ENCODE measurements around the gene ATG2A.
A peak's percentile ranks its signal among the peaks of the same experiment; 100 is the strongest.

ATG2A gene

DNA sequence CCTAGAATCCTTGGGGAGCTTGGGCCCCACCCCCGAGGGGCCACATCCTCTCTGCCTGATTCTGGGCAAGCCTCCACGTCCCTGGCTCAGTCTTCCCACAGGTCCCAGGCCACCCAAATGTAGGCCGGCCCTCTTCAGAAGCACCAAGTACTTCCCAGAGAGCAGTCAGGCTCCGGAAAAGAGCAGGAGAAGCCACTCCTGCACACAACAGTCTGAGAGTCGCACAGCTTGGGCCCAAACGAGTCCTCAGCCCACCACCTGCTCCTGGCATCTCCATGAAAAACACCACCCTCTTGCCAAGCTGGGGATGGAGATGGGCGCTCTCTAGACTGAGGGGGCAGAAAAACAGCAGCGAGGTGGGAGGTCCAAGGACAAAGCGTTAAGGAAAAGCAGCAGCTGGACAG, 54.0 kb downstream of the ATG2A start:
- Histone ChIP-seq H3K4me1 (ENCODE audit: control insufficient read depth, insufficient read depth, low read length, unreplicated experiment) (peaks cover 49% of the 10 kb centered on the region), H2AFZ (ENCODE audit: low read length, unreplicated experiment) (no peak overlapping the region), H3K27ac (ENCODE audit: low read depth, low read length) (peak overlapping the region; percentile 95; the same call in 1 of the 2 replicates), H3K4me3 (ENCODE audit: low read depth, low read length) (no peak overlapping the region), H3K36me3 (ENCODE audit: insufficient read depth, low read length) (peaks cover 5% of the 10 kb centered on the region; the same call in 1 of the 2 replicates), H3K27me3 (ENCODE audit: insufficient read depth, low read length) (no peaks in the 10 kb centered on the region), H3K79me2 (ENCODE audit: control insufficient read depth, insufficient read depth, low read length, unreplicated experiment) (peaks cover 59% of the 10 kb centered on the region)

GRCh38 chr11:64861227-64861975, 55.6 kb downstream of the ATG2A start:
- Histone ChIP-seq H3K79me2 (ENCODE audit: control insufficient read depth, insufficient read depth, low read length, unreplicated experiment) (peaks cover 45% of the 10 kb centered on the region), H3K4me3 (ENCODE audit: low read depth, low read length) (no peak overlapping the region), H3K4me1 (ENCODE audit: control insufficient read depth, insufficient read depth, low read length, unreplicated experiment) (peaks cover 52% of the 10 kb centered on the region), H3K36me3 (ENCODE audit: insufficient read depth, low read length) (peaks cover 5% of the 10 kb centered on the region; the same call in 1 of the 2 replicates), H3K27me3 (ENCODE audit: insufficient read depth, low read length) (no peaks in the 10 kb centered on the region), H3K27ac (ENCODE audit: low read depth, low read length) (no peak overlapping the region), H2AFZ (ENCODE audit: low read length, unreplicated experiment) (no peak overlapping the region)

DNA sequence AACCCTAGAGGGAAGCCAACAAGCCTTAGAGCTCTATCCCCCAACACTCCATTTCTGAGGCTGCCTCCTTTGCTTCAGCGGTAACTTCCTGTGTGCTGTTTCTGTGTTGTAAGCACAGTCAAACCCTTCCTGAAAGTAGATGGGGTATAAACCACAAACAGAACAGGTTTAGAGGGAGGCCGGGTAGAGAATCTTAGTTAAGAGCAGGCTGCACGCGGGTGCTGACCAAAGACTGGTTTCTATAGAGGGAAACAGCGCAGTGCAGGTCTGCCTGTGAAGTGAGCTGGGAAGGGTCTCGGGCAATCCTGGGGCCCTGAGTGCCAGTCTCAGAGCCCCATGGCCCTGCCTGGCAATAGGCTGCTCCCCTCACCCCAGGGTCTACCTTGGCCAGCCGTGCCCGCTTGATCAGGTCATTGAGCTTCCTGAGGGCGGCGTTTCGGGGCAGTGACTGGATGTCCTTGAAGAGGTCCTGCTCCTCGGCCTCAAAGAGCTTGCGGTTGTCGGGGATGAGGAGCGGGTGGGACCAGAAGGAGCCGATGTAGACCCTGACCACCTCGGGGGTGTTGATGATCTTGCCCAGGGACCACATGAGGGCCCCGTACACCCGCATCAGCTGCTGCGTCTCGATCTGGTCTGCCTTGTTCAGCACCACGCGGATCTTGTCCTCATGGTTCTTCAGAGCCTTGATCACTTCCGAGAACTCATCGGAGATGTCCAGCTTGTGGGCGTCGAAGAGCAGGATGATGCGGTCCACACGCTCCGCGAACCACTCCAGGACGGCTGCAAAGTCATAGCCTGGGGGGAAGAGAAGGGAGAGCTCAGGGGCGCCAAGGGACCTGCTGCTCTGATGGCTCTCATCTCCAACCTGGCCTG, 57.2 kb downstream of the ATG2A start:
- Histone ChIP-seq H3K36me3 (ENCODE audit: insufficient read depth, low read length) (no peaks in the 10 kb centered on the region; the same call in 1 of the 2 replicates), H3K4me3 (ENCODE audit: low read depth, low read length) (no peak overlapping the region), H3K27me3 (ENCODE audit: insufficient read depth, low read length) (no peaks in the 10 kb centered on the region), H2AFZ (ENCODE audit: low read length, unreplicated experiment) (no peak overlapping the region), H3K4me1 (ENCODE audit: control insufficient read depth, insufficient read depth, low read length, unreplicated experiment) (peaks cover 52% of the 10 kb centered on the region), H3K79me2 (ENCODE audit: control insufficient read depth, insufficient read depth, low read length, unreplicated experiment) (peaks cover 35% of the 10 kb centered on the region), H3K27ac (ENCODE audit: low read depth, low read length) (no peak overlapping the region)

GRCh38 chr11:64858467-64859263, 58.3 kb downstream of the ATG2A start:
- peaks cover 8% of the 10 kb centered on the region; the same call in 1 of the 2 replicates for H3K36me3 ChIP-seq (ENCODE audit: insufficient read depth, low read length)
- no peak overlapping the region for H2AFZ ChIP-seq (ENCODE audit: low read length, unreplicated experiment)
- peak overlapping the region; percentile 17; the same call in 1 of the 2 replicates for H3K27ac ChIP-seq (ENCODE audit: low read depth, low read length)
- H3K4me1 ChIP-seq (ENCODE audit: control insufficient read depth, insufficient read depth, low read length, unreplicated experiment), result peaks cover 49% of the 10 kb centered on the region
- H3K27me3 ChIP-seq (ENCODE audit: insufficient read depth, low read length), result no peaks in the 10 kb centered on the region
- H3K4me3 ChIP-seq (ENCODE audit: low read depth, low read length), result no peak overlapping the region
- H3K79me2 ChIP-seq (ENCODE audit: control insufficient read depth, insufficient read depth, low read length, unreplicated experiment), result peaks cover 31% of the 10 kb centered on the region

- Histone ChIP-seq H3K27ac (ENCODE audit: low read depth, low read length) (peak overlapping the region; percentile 44; the same call in 1 of the 2 replicates), H3K4me1 (ENCODE audit: control insufficient read depth, insufficient read depth, low read length, unreplicated experiment) (peaks cover 37% of the 10 kb centered on the region), H3K79me2 (ENCODE audit: control insufficient read depth, insufficient read depth, low read length, unreplicated experiment) (peaks cover 19% of the 10 kb centered on the region), H3K4me3 (ENCODE audit: low read depth, low read length) (no peak overlapping the region), H2AFZ (ENCODE audit: low read length, unreplicated experiment) (no peak overlapping the region), H3K27me3 (ENCODE audit: insufficient read depth, low read length) (no peaks in the 10 kb centered on the region), H3K36me3 (ENCODE audit: insufficient read depth, low read length) (peaks cover 10% of the 10 kb centered on the region; the same call in 1 of the 2 replicates)
Measured at GRCh38 chr11:64857485-64857884, 59.5 kb downstream of the ATG2A start.

DNA sequence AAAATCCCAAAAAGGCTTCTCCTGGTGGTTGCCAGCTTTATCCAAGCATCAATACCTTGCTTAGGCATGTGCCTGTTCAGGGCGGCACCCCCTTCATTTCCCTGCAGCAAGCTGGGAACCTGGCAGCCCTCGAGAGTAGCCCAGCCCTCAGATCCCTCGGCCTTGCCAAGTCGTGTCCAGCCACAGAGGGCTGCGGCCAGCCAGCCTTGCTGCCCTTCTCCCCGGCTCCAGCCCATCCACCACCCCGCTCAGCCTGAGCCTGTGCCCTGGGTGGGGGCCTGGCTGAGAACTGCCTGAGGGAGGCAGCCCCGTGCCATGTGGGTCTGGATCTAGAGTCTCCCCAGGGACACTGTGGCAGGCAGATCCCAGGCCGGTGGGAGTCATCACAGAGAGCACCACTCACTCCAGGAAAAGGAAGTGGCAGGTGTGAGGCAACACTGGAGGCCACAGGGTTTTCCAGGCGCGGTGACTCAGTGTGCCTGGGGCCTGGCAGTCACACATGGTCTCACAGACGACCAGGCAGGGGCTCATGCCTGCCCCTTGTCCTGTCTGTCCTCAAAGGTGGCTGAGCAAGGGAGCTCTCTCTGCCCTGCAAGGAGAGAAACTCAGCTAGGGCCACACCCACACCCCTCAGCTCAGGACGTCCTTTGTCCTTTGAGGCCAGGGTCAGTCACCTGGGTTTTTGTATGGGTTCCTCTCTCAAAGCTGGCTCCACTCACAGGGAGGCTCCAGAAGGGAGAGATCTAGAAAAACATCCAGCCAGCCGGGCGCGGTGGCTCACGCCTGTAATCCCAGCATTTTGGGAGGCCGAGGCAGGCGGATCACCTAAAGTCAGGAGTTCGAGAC, 60.4 kb downstream of the ATG2A start:
- Histone ChIP-seq H3K79me2 (ENCODE audit: control insufficient read depth, insufficient read depth, low read length, unreplicated experiment) (peaks cover 11% of the 10 kb centered on the region), H3K4me3 (ENCODE audit: low read depth, low read length) (peak overlapping the region; percentile 1; the same call in 1 of the 2 replicates), H3K4me1 (ENCODE audit: control insufficient read depth, insufficient read depth, low read length, unreplicated experiment) (peaks cover 33% of the 10 kb centered on the region), H3K27me3 (ENCODE audit: insufficient read depth, low read length) (no peaks in the 10 kb centered on the region), H3K36me3 (ENCODE audit: insufficient read depth, low read length) (peaks cover 10% of the 10 kb centered on the region; the same call in 1 of the 2 replicates), H3K27ac (ENCODE audit: low read depth, low read length) (peak overlapping the region; percentile 90), H2AFZ (ENCODE audit: low read length, unreplicated experiment) (no peak overlapping the region)

GRCh38 chr11:64855596-64856304, 61.3 kb downstream of the ATG2A start:
- H3K27ac ChIP-seq (ENCODE audit: low read depth, low read length), result peak overlapping the region; percentile 90
- peak overlapping the region; percentile 48; the same call in 1 of the 2 replicates for H3K4me3 ChIP-seq (ENCODE audit: low read depth, low read length)
- peaks cover 5% of the 10 kb centered on the region for H3K79me2 ChIP-seq (ENCODE audit: control insufficient read depth, insufficient read depth, low read length, unreplicated experiment)
- no peaks in the 10 kb centered on the region for H3K27me3 ChIP-seq (ENCODE audit: insufficient read depth, low read length)
- no peak overlapping the region for H2AFZ ChIP-seq (ENCODE audit: low read length, unreplicated experiment)
- H3K36me3 ChIP-seq (ENCODE audit: insufficient read depth, low read length), result peaks cover 10% of the 10 kb centered on the region; the same call in 1 of the 2 replicates
- H3K4me1 ChIP-seq (ENCODE audit: control insufficient read depth, insufficient read depth, low read length, unreplicated experiment), result peaks cover 38% of the 10 kb centered on the region

GRCh38 chr11:64854534-64855502, 62.2 kb downstream of the ATG2A start:
- Histone ChIP-seq H3K27me3 (ENCODE audit: insufficient read depth, low read length) (no peaks in the 10 kb centered on the region), H2AFZ (ENCODE audit: low read length, unreplicated experiment) (no peak overlapping the region), H3K27ac (ENCODE audit: low read depth, low read length) (peak overlapping the region; percentile 90), H3K79me2 (ENCODE audit: control insufficient read depth, insufficient read depth, low read length, unreplicated experiment) (peaks cover 5% of the 10 kb centered on the region), H3K4me3 (ENCODE audit: low read depth, low read length) (peak overlapping the region; percentile 48; the same call in 1 of the 2 replicates), H3K36me3 (ENCODE audit: insufficient read depth, low read length) (peaks cover 10% of the 10 kb centered on the region; the same call in 1 of the 2 replicates), H3K4me1 (ENCODE audit: control insufficient read depth, insufficient read depth, low read length, unreplicated experiment) (peaks cover 38% of the 10 kb centered on the region)

Data from ACC112 (cell line).